K562 (cell line): Measurements from ENCODE around the gene PXN. TPM values are rescaled to one million over a fixed set of nuclear protein-coding genes. Genes with fewer than 3 reads are reported as not detected.

Source experiments
- ATAC-seq: fragments of 200-7000 bp; cut with Tn5 transposase; 3 replicates; pipeline ENCODE4 v1.9.1; 2020; ENCODE audit warnings: moderate library complexity
- BruUV-seq: library from RNA; stranded (reverse); fragments of 400-500 nt; replicated peaks from 2 replicates; lab custom pipeline; 2021; lab: Mats Ljungman, UMichigan
- CTCF ChIA-PET: fragments of 300-600 bp; formaldehyde crosslinking; extraction: SDS; loops from one replicate; lab custom pipeline; 2021; ENCODE audit warnings: low intra/inter-chr PET ratio; lab: Yijun Ruan, JAX
- POLR2A ChIA-PET: fragments of 300-600, 350-650 bp; sonication (Branson Sonifier 250); formaldehyde crosslinking; extraction: SDS; loops from one replicate; lab custom pipeline; 2021; ENCODE audit warnings: antibody characterized with exemption, inconsistent platforms; lab: Yijun Ruan, JAX
- DNase-seq, 4 experiments: peaks; one replicate each; pipeline versions ENCODE4 v3.0.0 to v3.0.0-alpha.2; 2011 to 2018; ENCODE audit warnings: low spot score in 3 of 4, mixed read lengths in 3 of 4; ENCODE audit errors: extremely low read depth in 1 of 4
- FAIRE-seq: peaks from 2 replicates; lab custom pipeline; 2011; peaks lifted over from hg19 to GRCh38; lab: Jason Lieb, UNC
- H2AFZ ChIP-seq: 2 replicates; pipeline ENCODE4 v1.6.0; 2011; ENCODE audit warnings: low read depth, low read length, control low read depth, inconsistent platforms
- H3K27ac ChIP-seq: fragments of 200-600 bp; 3 replicates; pipeline ENCODE4 v1.8.0; 2011; ENCODE audit warnings: low read depth, mild to moderate bottlenecking, control low read depth, inconsistent platforms, low read length, moderate library complexity, mixed read lengths; ENCODE audit errors: extremely low read depth
- H3K27me3 ChIP-seq, 2 experiments: fragments of 300-600 bp in 1 of 2; 2 replicates in 1 of 2; 3 replicates in 1 of 2; pipeline versions ENCODE4 v1.6.0 to v1.8.0; 2011; ENCODE audit warnings: inconsistent platforms in 2 of 2, low read length in 2 of 2, mild to moderate bottlenecking in 1 of 2, mixed read lengths in 1 of 2, moderate library complexity in 1 of 2; ENCODE audit not compliant: control insufficient read depth in 2 of 2, insufficient read depth in 2 of 2
- H3K36me3 ChIP-seq: fragments of 300-600 bp; 3 replicates; pipeline ENCODE4 v1.8.0; 2011; ENCODE audit warnings: mild to moderate bottlenecking, low read length, inconsistent platforms; ENCODE audit not compliant: control insufficient read depth, insufficient read depth
- H3K4me1 ChIP-seq, 2 experiments: fragments of 200-600 bp in 1 of 2; replicated peaks in 1 of 2; 2 replicates in 1 of 2; 3 replicates in 1 of 2; pipeline versions ENCODE4 v1.5.1 to v1.8.0; 2011; ENCODE audit warnings: inconsistent platforms in 2 of 2, low read length in 2 of 2, mild to moderate bottlenecking in 1 of 2, mixed read lengths in 1 of 2, moderate library complexity in 1 of 2; ENCODE audit not compliant: control insufficient read depth in 2 of 2, insufficient read depth in 2 of 2
- H3K4me2 ChIP-seq: 2 replicates; pipeline ENCODE4 v1.6.1; 2011; ENCODE audit warnings: low read length, control low read depth, inconsistent platforms, mixed read lengths; ENCODE audit not compliant: insufficient read depth
- H3K4me3 ChIP-seq: fragments of 200-600 bp; sonication (generic), shearing (Covaris generic); 2 replicates; pipeline ENCODE4 v1.5.1; 2016; ENCODE audit warnings: control low read depth, inconsistent platforms
- H3K79me2 ChIP-seq: fragments of 200-600 bp; 3 replicates; pipeline ENCODE4 v1.8.0; 2011; ENCODE audit warnings: low read length, inconsistent platforms; ENCODE audit not compliant: control insufficient read depth, insufficient read depth
- H3K9ac ChIP-seq, 2 experiments: 2 replicates each; pipeline versions ENCODE4 v1.6.0 to v1.6.1; 2011; ENCODE audit warnings: low read depth in 2 of 2, low read length in 2 of 2, control low read depth in 1 of 2, inconsistent platforms in 1 of 2, mild to moderate bottlenecking in 1 of 2, mixed read lengths in 1 of 2; ENCODE audit not compliant: insufficient read depth in 1 of 2
- H3K9me1 ChIP-seq: one replicate; pipeline ENCODE4 v1.6.0; 2011; ENCODE audit warnings: inconsistent platforms, mild to moderate bottlenecking, low read length, moderate library complexity; ENCODE audit not compliant: control insufficient read depth, insufficient read depth
- H3K9me3 ChIP-seq: replicated peaks from 2 replicates; pipeline ENCODE4 v1.5.1; 2011; ENCODE audit warnings: low read depth, low read length, inconsistent platforms; ENCODE audit not compliant: control insufficient read depth, insufficient read depth
- H4K20me1 ChIP-seq: replicated peaks from 2 replicates; pipeline ENCODE4 v1.6.1; 2011; ENCODE audit warnings: low read length, inconsistent platforms, mixed read lengths; ENCODE audit not compliant: control insufficient read depth, insufficient read depth
- ARNT ChIP-seq, 2 experiments: fragments of 450-650 bp; IDR thresholded peaks; 2 replicates each; pipeline ENCODE4 v1.6.1; 2016; ENCODE audit warnings: mild to moderate bottlenecking in 1 of 2
- ATF7 ChIP-seq: fragments of 450-650 bp; IDR thresholded peaks from 2 replicates; pipeline ENCODE4 v1.7.1; 2014; ENCODE audit warnings: mild to moderate bottlenecking, moderate library complexity
- CBFA2T2 ChIP-seq: fragments of 450-650 bp; conservative IDR thresholded peaks from 2 replicates; pipeline ENCODE4 v1.6.1; 2017; ENCODE audit warnings: mild to moderate bottlenecking
- L3MBTL2 ChIP-seq: fragments of 450-650 bp; IDR thresholded peaks from 2 replicates; pipeline ENCODE4 v1.6.1; 2016; ENCODE audit warnings: mild to moderate bottlenecking, moderate library complexity
- MEIS2 ChIP-seq: fragments of 450-650 bp; IDR thresholded peaks from 2 replicates; pipeline ENCODE4 v1.6.1; 2014; ENCODE audit warnings: mild to moderate bottlenecking; ENCODE audit not compliant: partially characterized antibody
- MTA3 ChIP-seq: fragments of 450-650 bp; formaldehyde crosslinking; IDR thresholded peaks from 2 replicates; pipeline ENCODE4 v1.6.1; 2017; ENCODE audit warnings: mild to moderate bottlenecking, borderline replicate concordance
- WGBS: fragments of 100-300 bp; shearing (Covaris generic); methylation state at CpG from one replicate; pipeline ENCODE4 v1.1.6; 2016; ENCODE audit warnings: low coverage, mixed read lengths; ENCODE audit not compliant: insufficient coverage; ENCODE audit errors: missing lambda C conversion rate; 5-methylcytosine and 5-hydroxymethylcytosine counted together
- in situ Hi-C: fragments of 300-500 bp; cut with MboI; formaldehyde crosslinking; loops from 4 replicates; pipeline ENCODE4 v1.15.0; 2018; ENCODE audit warnings: inconsistent platforms, mixed read lengths
- intact Hi-C: fragments of 100-400 bp; cut with micrococcal nuclease; formaldehyde crosslinking; loops from 2 replicates; pipeline ENCODE4 v1.14.2; 2022
- polyA plus RNA-seq, 8 experiments: library from polyadenylated mRNA; depleted of rRNA in 4 of 8; stranded (reverse) in 5 of 8; unstranded in 3 of 8; fragments of >200 nt; fragmentation: Nextera tagmentation in 2 of 8; fragmentation: Illumina TruSeq in 1 of 8; extraction: Ambion mirVana in 2 of 8; extraction: Trizol in 1 of 8; gene quantifications; 2 replicates each; pipeline versions ENCODE4 v1.2.1 to v1.2.3, GENCODE V29; 2011 to 2014; ENCODE audit warnings: inconsistent platforms in 1 of 8, missing spikeins in 1 of 8
- total RNA-seq, 7 experiments: library from RNA; depleted of rRNA in 6 of 7; stranded (reverse); fragments of >200 nt in 6 of 7; fragmentation: Illumina TruSeq in 2 of 7; extraction: Trizol in 2 of 7; gene quantifications; 2 replicates each; pipeline versions ENCODE4 v1.2.1 to v1.2.3, GENCODE V29; 2011 to 2021; ENCODE audit warnings: low replicate concordance in 1 of 7
- TF ChIP-seq, protein P1 (sequence below): IDR thresholded peaks from 2 replicates; pipeline ENCODE4 v1.6.1; 2011; ENCODE audit warnings: borderline replicate concordance, low read depth, mild to moderate bottlenecking, moderate library complexity, low read length; ENCODE audit not compliant: insufficient read depth, poor library complexity, severe bottlenecking
- TF ChIP-seq, protein P2 (sequence below): sonication (generic); formaldehyde crosslinking; IDR thresholded peaks from 2 replicates; pipeline ENCODE4 v1.8.1; 2023; ENCODE audit warnings: mild to moderate bottlenecking, missing genetic modification reagents
- TF ChIP-seq, protein P3 (sequence below): sonication (generic); formaldehyde crosslinking; IDR thresholded peaks from 2 replicates; pipeline ENCODE4 v1.8.1; 2023; ENCODE audit warnings: mild to moderate bottlenecking, missing genetic modification reagents

PXN gene
- total and polyA plus RNA-seq, 9 of the 15 experiments (the other 6 are each of a cell fraction or from before 2014, with no cell fraction given), result 4.0 to 74.1 (median 18.6) TPM

DNA sequence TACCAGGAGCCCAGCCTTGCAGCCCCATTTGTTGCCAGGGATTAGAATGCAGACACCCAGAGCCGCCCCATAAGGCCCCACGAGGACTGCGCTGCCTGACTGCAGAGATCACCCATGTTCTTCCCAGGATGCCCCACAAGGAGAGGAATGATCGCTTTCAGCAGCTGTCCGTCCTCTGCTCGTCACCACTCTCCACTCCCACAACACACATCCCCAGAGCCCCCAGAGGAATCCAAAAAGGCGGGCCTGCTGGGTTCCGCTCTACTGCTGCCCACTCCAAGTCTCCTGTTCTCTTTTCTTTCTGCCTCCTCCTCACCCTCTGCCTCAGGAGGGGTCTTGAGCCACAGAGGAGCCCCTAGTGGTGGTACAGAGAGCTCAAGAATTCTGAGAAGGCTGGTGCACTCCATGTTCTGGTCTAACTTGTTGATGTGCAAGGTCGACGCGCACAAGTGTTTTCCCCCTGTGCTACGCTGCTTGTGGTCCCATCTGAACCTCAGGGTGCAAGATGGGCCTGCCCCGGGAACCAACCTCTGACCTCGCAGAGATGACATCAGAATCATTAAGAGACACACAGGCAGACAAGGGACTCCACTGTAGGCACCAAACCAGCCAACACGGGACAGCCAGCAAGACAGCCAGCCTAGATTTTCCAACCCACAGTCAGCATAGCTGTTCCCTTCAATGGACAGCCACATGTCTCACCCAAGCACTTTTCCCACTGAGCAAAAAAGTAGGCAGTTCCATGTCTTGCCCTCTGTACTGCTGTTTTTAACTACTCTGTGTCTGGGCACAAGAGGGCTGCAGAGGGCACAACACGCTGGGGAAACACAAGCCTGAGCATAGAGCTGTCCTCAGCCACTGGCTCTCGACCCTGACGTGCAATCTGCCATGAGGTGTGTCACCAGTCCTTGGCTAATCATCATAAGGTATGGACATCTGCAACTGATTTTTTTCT, 29.9 kb downstream of the PXN start (continued):
- TF ChIP-seq, protein P1, sequence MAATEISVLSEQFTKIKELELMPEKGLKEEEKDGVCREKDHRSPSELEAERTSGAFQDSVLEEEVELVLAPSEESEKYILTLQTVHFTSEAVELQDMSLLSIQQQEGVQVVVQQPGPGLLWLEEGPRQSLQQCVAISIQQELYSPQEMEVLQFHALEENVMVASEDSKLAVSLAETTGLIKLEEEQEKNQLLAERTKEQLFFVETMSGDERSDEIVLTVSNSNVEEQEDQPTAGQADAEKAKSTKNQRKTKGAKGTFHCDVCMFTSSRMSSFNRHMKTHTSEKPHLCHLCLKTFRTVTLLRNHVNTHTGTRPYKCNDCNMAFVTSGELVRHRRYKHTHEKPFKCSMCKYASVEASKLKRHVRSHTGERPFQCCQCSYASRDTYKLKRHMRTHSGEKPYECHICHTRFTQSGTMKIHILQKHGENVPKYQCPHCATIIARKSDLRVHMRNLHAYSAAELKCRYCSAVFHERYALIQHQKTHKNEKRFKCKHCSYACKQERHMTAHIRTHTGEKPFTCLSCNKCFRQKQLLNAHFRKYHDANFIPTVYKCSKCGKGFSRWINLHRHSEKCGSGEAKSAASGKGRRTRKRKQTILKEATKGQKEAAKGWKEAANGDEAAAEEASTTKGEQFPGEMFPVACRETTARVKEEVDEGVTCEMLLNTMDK, result peak; percentile 70

DNA sequence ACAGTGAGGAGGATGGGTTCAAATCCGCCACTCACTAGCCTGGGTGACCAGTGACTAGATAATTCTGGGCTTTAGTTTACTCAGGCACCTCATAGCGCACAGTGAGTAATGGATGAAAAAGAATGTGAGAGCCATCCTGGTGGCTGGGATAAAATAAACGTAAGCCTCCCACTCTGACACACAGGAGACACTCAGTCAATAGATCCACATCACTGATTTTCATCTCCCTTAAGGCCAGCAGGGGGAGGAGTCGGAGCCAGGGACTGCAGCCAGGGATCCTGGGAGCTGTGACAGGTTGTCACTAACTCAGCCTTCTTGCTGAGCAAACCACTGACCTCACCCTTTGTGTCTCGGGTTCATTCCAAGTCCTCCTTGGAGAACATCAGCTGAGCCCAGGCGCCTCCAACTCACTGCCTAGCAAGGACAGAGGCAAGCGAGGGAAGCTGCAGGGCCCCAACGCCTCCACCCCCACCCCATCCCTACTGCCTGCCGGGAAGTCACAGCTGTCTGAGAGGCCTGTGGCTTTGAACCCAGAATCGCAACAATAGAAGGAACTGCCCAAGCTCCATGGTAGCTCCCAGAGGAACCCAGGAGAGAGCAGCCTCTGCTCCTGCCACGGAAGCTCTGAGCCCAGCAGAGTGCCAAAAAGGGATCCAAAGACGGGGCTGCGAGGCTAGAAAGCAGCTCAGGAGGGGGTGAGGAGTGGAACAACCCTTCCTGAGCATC, 30.7 kb downstream of the PXN start:
- WGBS, result 15% methylated on average over 12 of the region's 13 CpGs
- Histone ChIP-seq H3K27ac (peak overlapping the region; percentile 51; the same call in 2 of the 3 replicates), H3K27me3 (no peaks in the 10 kb centered on the region), H3K4me3 (no peak overlapping the region), H3K4me2 (peak overlapping the region; percentile 45; the same call in 1 of the 2 replicates), H3K9me3 (no peaks in the 10 kb centered on the region), H3K9ac (peak overlapping the region; percentile 35 to 57; a peak in 2 of 4 replicates), H3K36me3 (no peaks in the 10 kb centered on the region), H3K79me2 (peaks cover 40% of the 10 kb centered on the region), H4K20me1 (peaks cover 11% of the 10 kb centered on the region), H3K9me1 (peaks cover 11% of the 10 kb centered on the region), H3K4me1 (peaks cover 63 to 72% of the 10 kb centered on the region in 2 experiments), H2AFZ (no peak overlapping the region)
- POLR2A ChIA-PET, result interaction anchor here (0.5 to 7.1 kb wide), 13 partner anchors 14 to 1071 kb away, joined by 3 to 98 read pairs (median 4); partner anchors contain the start of genes RNU4-1, RNU4-2 and RPLP0
- intact Hi-C loops, result no loop called here
- DNase-seq, result peak; percentile 72 to 88 (median 76)
- in situ Hi-C loops, result no loop called here
- no TSS peak for BruUV-seq
- CTCF ChIA-PET, result interaction anchor here (1.6 kb wide), 1 partner anchor 31 kb away, joined by 8 read pairs; the partner anchor contains the start of gene PXN
- peak; percentile 61 for ATAC-seq
- FAIRE-seq, result peak; percentile 89
- TF ChIP-seq, protein P2, sequence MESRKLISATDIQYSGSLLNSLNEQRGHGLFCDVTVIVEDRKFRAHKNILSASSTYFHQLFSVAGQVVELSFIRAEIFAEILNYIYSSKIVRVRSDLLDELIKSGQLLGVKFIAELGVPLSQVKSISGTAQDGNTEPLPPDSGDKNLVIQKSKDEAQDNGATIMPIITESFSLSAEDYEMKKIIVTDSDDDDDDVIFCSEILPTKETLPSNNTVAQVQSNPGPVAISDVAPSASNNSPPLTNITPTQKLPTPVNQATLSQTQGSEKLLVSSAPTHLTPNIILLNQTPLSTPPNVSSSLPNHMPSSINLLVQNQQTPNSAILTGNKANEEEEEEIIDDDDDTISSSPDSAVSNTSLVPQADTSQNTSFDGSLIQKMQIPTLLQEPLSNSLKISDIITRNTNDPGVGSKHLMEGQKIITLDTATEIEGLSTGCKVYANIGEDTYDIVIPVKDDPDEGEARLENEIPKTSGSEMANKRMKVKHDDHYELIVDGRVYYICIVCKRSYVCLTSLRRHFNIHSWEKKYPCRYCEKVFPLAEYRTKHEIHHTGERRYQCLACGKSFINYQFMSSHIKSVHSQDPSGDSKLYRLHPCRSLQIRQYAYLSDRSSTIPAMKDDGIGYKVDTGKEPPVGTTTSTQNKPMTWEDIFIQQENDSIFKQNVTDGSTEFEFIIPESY (CRISPR knock-in tag), result no peak
- TF ChIP-seq ARNT (IDR thresholded peaks at IDR 0.05) (0 out of 4 replicates have a peak, but pooled peaks of 1 of the 2 experiments have one; percentile 11), CBFA2T2 (0 out of 2 replicates have a peak, but pooled peaks have one; percentile 35), MEIS2 (peak; percentile 89), L3MBTL2 (0 out of 2 replicates have a peak, but pooled peaks have one; percentile 23), ATF7 (peak; percentile 90), MTA3 (peak; percentile 46; the same call in 1 of the 2 replicates)
- TF ChIP-seq, protein P3, sequence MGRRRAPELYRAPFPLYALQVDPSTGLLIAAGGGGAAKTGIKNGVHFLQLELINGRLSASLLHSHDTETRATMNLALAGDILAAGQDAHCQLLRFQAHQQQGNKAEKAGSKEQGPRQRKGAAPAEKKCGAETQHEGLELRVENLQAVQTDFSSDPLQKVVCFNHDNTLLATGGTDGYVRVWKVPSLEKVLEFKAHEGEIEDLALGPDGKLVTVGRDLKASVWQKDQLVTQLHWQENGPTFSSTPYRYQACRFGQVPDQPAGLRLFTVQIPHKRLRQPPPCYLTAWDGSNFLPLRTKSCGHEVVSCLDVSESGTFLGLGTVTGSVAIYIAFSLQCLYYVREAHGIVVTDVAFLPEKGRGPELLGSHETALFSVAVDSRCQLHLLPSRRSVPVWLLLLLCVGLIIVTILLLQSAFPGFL (CRISPR knock-in tag), result no peak
